T-helper 2 cell treated with Interferon-gamma antibody and Interleukin-4, amounts not matched to agents 5 μg/mL and 100 μg/mL, for 36 hours (primary cell): Measurements from ENCODE around the gene ALPG.
"Not testable (repeated sequence)": the region's sequence is repeated elsewhere in the genome, so short reads cannot be mapped to it uniquely, and the experiment has no call there.

Experiments
- DNase-seq: peaks from one replicate; pipeline ENCODE4 v3.0.0; 2021; ENCODE audit warnings: low spot score
- H3K27ac Mint-ChIP-seq: one replicate; pipeline ENCODE4 v1.8.0; 2021; ENCODE audit warnings: mild to moderate bottlenecking, mixed read lengths
- H3K27me3 Mint-ChIP-seq: one replicate; pipeline ENCODE4 v1.8.0; 2021; ENCODE audit warnings: low read depth, mixed read lengths
- H3K36me3 Mint-ChIP-seq: one replicate; pipeline ENCODE4 v1.8.0; 2021; ENCODE audit warnings: low read depth, mixed read lengths
- H3K4me1 Mint-ChIP-seq: one replicate; pipeline ENCODE4 v1.8.0; 2021; ENCODE audit warnings: low read depth, mixed read lengths
- H3K4me3 Mint-ChIP-seq: one replicate; pipeline ENCODE4 v1.8.0; 2022; ENCODE audit warnings: mild to moderate bottlenecking, moderate library complexity, mixed read lengths
- H3K9me3 Mint-ChIP-seq: one replicate; pipeline ENCODE4 v1.8.0; 2021; ENCODE audit warnings: mixed read lengths

Gene ALPG

DNA sequence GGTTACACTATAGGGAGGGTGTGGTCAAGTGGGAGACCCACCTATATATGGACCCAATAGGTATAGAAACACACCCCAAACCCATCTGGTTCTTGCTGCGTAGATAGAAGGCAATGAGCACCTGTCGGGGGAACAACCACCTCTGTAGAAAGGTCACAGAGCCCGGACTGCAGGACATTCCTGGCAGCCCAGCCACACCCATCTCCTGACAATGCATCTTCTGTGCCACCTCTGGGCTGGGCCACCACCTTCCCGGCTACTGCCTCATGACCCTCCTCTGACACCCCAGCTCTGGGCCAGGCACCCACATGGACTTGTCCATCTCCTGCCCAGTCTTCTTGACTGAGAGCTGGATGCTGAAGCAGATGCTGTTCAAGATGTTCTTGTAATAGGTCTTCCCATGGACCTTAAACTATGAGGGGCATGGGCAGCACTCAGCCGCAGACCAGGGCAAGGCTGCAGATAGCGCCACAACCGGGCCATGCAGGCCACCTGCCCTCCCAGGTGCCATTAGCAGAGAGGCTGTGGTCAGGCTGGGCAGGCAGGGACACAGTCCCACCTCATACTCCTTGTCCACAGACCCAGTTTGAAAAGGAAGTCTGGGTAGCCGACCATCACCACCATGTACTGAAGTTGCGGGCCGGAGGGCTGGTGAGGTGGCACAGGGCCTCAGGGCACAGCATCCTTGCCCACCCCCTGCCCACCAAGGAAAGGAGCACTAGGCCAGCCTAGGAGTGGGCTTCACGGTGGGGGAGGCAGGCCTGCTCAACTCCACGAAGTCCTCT, 9.3 kb downstream of the ALPG start:
- Mint-ChIP-seq H3K9me3 (no peaks in the 10 kb centered on the region), H3K27me3 (peaks cover 61% of the 10 kb centered on the region)

GRCh38 chr2:232416521-232417470, 10.2 kb downstream of the ALPG start:
- Mint-ChIP-seq H3K4me3 (no peak overlapping the region), H3K36me3 (no peaks in the 10 kb centered on the region), H3K27me3 (peaks cover 59% of the 10 kb centered on the region), H3K9me3 (peaks cover 1% of the 10 kb centered on the region), H3K27ac (no peak overlapping the region), H3K4me1 (peaks cover 11% of the 10 kb centered on the region)
- DNase-seq = no peak

More for the DNA sequence above, 9.3 kb downstream of the ALPG start:
- Mint-ChIP-seq H3K4me1 (peaks cover 11% of the 10 kb centered on the region), H3K36me3 (no peaks in the 10 kb centered on the region), H3K4me3 (no peak overlapping the region), H3K27ac (no peak overlapping the region)
- DNase-seq = no peak

DNA sequence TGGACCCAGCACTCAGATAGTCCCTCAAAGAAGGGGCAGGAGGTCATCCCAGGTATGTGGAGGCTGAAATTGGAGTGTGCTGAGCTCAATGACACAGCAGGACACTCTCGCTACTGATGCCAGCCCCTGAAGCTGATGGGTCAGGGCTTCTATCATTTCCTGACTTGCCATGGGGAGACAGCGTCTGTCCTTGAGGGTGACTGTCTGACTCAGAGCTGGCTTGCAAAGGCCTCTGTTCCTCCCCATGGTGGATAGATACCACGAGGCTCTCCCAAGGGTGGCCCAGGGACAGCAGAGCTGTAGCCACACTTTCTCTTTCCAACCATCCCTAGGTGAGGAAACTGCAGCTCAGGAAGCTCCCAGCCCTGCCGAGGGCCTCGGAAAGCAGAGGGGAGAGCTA, 10.8 kb downstream of the ALPG start:
- H3K4me1 Mint-ChIP-seq = peaks cover 11% of the 10 kb centered on the region
- peaks cover 4% of the 10 kb centered on the region for H3K9me3 Mint-ChIP-seq
- peaks cover 61% of the 10 kb centered on the region for H3K27me3 Mint-ChIP-seq
- peaks cover under 1% of the 10 kb centered on the region for H3K36me3 Mint-ChIP-seq
- no peak for DNase-seq
- no peak overlapping the region for H3K4me3 Mint-ChIP-seq
- no peak overlapping the region for H3K27ac Mint-ChIP-seq

GRCh38 chr2:232418056-232418455, 11.4 kb downstream of the ALPG start:
- Mint-ChIP-seq H3K36me3 (peaks cover 3% of the 10 kb centered on the region), H3K4me1 (peaks cover 6% of the 10 kb centered on the region), H3K4me3 (peak overlapping the region; percentile 1)

GRCh38 chr2:232418466-232419244, 12.0 kb downstream of the ALPG start:
- peaks cover 3% of the 10 kb centered on the region for H3K36me3 Mint-ChIP-seq
- peak overlapping the region; percentile 29 for H3K4me3 Mint-ChIP-seq
- peak; percentile 13 for DNase-seq
- no peak overlapping the region for H3K27ac Mint-ChIP-seq
- H3K27me3 Mint-ChIP-seq = peaks cover 61% of the 10 kb centered on the region
- peaks cover 8% of the 10 kb centered on the region for H3K9me3 Mint-ChIP-seq
- peaks cover 4% of the 10 kb centered on the region for H3K4me1 Mint-ChIP-seq

More at GRCh38 chr2:232418056-232418455, 11.4 kb downstream of the ALPG start:
- no peak for DNase-seq
- peaks cover 8% of the 10 kb centered on the region for H3K9me3 Mint-ChIP-seq
- no peak overlapping the region for H3K27ac Mint-ChIP-seq
- H3K27me3 Mint-ChIP-seq = peaks cover 61% of the 10 kb centered on the region

GRCh38 chr2:232419245-232420072, 12.8 kb downstream of the ALPG start:
- peaks cover 59% of the 10 kb centered on the region for H3K27me3 Mint-ChIP-seq
- H3K4me1 Mint-ChIP-seq = peaks cover 4% of the 10 kb centered on the region
- peaks cover 3% of the 10 kb centered on the region for H3K36me3 Mint-ChIP-seq
- DNase-seq = no peak
- H3K9me3 Mint-ChIP-seq = peaks cover 8% of the 10 kb centered on the region
- H3K4me3 Mint-ChIP-seq = no peak overlapping the region
- H3K27ac Mint-ChIP-seq = no peak overlapping the region

GRCh38 chr2:232420073-232420454, 13.4 kb downstream of the ALPG start:
- Mint-ChIP-seq H3K4me3 (no peak overlapping the region), H3K27ac (no peak overlapping the region), H3K36me3 (peaks cover 3% of the 10 kb centered on the region), H3K9me3 (peaks cover 8% of the 10 kb centered on the region), H3K4me1 (peaks cover 4% of the 10 kb centered on the region), H3K27me3 (peaks cover 59% of the 10 kb centered on the region)
- DNase-seq = no peak

- H3K4me1 Mint-ChIP-seq = peaks cover 4% of the 10 kb centered on the region
- H3K27ac Mint-ChIP-seq = no peak overlapping the region
- H3K27me3 Mint-ChIP-seq = peaks cover 63% of the 10 kb centered on the region
- H3K4me3 Mint-ChIP-seq = no peak overlapping the region
- peaks cover 8% of the 10 kb centered on the region for H3K9me3 Mint-ChIP-seq
- peaks cover 3% of the 10 kb centered on the region for H3K36me3 Mint-ChIP-seq
- peak; percentile 14 for DNase-seq
Observed at GRCh38 chr2:232420463-232421188, 14.0 kb downstream of the ALPG start.

DNA sequence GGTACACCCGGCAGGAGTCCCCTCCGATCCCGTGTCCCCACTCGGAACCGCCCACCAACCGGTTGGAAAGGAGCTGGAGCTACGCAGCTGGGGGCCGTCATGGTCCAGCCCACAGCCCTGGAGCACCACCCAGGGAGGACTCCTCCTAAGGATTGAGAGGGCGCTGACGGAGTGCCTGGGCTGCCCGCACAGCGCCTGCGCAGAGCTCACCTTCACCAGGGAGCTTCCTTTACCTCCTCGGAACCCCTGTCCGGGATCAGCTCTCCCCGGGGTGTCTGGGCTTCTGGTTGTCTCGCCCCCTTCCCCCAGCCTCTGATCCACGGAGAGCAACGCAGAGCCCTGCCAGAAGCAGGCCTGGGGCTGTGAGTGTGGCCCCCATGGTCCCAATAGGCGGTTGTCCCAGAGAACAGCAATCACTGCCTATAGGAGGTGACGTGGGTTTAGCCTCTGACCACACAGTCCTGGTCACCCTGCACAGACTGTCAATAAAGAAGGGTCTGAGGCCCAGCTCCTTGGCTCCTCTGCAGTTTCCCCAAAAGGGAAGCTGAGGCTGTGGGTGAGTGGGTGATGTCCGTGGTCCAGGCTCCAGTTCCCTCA, 14.6 kb downstream of the ALPG start:
- H3K4me3 Mint-ChIP-seq = no peak overlapping the region
- H3K9me3 Mint-ChIP-seq = peaks cover 8% of the 10 kb centered on the region
- H3K27me3 Mint-ChIP-seq = peaks cover 60% of the 10 kb centered on the region

GRCh38 chr2:232422051-232422450, 15.4 kb downstream of the ALPG start:
- H3K36me3 Mint-ChIP-seq = peaks cover 3% of the 10 kb centered on the region
- no peak for DNase-seq
- H3K27me3 Mint-ChIP-seq = peaks cover 59% of the 10 kb centered on the region
- no peak overlapping the region for H3K4me3 Mint-ChIP-seq
- no peak overlapping the region for H3K27ac Mint-ChIP-seq
- H3K9me3 Mint-ChIP-seq = peaks cover 8% of the 10 kb centered on the region
- peaks cover 4% of the 10 kb centered on the region for H3K4me1 Mint-ChIP-seq

More for the DNA sequence above, 14.6 kb downstream of the ALPG start:
- Mint-ChIP-seq H3K36me3 (peaks cover 3% of the 10 kb centered on the region), H3K27ac (no peak overlapping the region), H3K4me1 (peaks cover 4% of the 10 kb centered on the region)
- no peak for DNase-seq

- peaks cover 57% of the 10 kb centered on the region for H3K27me3 Mint-ChIP-seq
- not testable (repeated sequence) for H3K9me3 Mint-ChIP-seq, H3K4me3 Mint-ChIP-seq, H3K4me1 Mint-ChIP-seq, H3K36me3 Mint-ChIP-seq, DNase-seq, H3K27ac Mint-ChIP-seq
Observed at GRCh38 chr2:232422996-232423395, 16.4 kb downstream of the ALPG start.

DNA sequence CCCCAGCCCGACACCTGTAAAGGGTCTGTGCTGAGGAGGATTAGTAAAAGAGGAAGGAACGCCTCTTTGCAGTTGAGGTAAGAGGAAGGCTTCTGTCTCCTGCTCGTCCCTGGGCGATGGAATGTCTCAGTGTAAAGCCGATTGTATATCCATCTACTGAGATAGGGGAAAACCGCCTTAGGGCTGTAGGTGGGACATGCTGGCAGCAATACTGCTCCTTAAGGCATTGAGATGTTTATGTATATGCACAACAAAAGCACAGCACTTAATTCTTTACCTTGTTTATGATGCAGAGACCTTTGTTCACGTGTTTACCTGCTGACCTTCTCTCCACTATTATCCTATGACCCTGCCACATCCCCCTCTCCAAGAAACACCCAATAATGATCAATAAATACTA, 16.8 kb downstream of the ALPG start:
- H3K36me3 Mint-ChIP-seq, H3K27ac Mint-ChIP-seq, DNase-seq, H3K4me1 Mint-ChIP-seq, H3K4me3 Mint-ChIP-seq, H3K9me3 Mint-ChIP-seq: not testable (repeated sequence)
- H3K27me3 Mint-ChIP-seq = peaks cover 53% of the 10 kb centered on the region
